PFSK-1 (cell line): ENCODE measurements around the gene KIF3A.

Experiments used
- FOXP2 ChIP-seq: optimal IDR thresholded peaks from 2 replicates; pipeline ENCODE3; 2011; ENCODE audit warnings: borderline replicate concordance, control low read depth, inconsistent platforms; ENCODE audit not compliant: insufficient read depth; ENCODE audit errors: extremely low read length, extremely low read depth
- POLR2AphosphoS5 ChIP-seq: IDR thresholded peaks from 2 replicates; pipeline ENCODE4 v1.6.1; 2012; ENCODE audit warnings: low read depth, mild to moderate bottlenecking, control low read depth, low read length, moderate library complexity
- SIN3A ChIP-seq: IDR thresholded peaks from 2 replicates; pipeline ENCODE4 v1.6.1; 2012; ENCODE audit warnings: mild to moderate bottlenecking, low read length, moderate library complexity, borderline replicate concordance; ENCODE audit not compliant: insufficient read depth
- TAF1 ChIP-seq: IDR thresholded peaks from 2 replicates; pipeline ENCODE4 v1.6.1; 2012; ENCODE audit warnings: low read length, control low read depth, borderline replicate concordance; ENCODE audit not compliant: insufficient read depth
- TF ChIP-seq, protein P1 (sequence below), 2 experiments: IDR thresholded peaks; 2 replicates each; pipeline versions ENCODE4 v1.6.1 to v1.8.0; 2011 to 2012; ENCODE audit warnings: low read depth in 2 of 2, low read length in 2 of 2, control low read depth in 1 of 2, inconsistent platforms in 1 of 2, mild to moderate bottlenecking in 1 of 2, moderate library complexity in 1 of 2; ENCODE audit not compliant: insufficient read depth in 1 of 2

The KIF3A gene

DNA sequence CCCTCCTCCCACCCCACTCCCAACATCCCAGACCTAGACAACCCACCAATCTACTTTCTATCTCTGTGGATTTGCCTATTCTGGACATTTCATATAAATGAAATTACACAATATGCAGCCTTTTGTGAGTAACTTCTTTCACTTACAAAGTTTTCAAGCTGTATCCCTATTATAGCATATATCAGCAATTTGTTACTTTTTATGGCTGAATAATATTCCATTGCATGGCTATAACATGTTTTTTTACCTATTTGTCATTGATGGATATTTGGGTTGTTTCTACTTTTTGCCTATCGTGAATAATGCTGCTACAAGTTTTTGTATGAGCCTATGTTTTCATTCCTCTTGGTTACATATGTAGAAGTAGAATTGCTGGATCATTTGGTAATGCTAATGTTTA, 1.9 kb upstream of the KIF3A start:
- TF ChIP-seq, protein P1, sequence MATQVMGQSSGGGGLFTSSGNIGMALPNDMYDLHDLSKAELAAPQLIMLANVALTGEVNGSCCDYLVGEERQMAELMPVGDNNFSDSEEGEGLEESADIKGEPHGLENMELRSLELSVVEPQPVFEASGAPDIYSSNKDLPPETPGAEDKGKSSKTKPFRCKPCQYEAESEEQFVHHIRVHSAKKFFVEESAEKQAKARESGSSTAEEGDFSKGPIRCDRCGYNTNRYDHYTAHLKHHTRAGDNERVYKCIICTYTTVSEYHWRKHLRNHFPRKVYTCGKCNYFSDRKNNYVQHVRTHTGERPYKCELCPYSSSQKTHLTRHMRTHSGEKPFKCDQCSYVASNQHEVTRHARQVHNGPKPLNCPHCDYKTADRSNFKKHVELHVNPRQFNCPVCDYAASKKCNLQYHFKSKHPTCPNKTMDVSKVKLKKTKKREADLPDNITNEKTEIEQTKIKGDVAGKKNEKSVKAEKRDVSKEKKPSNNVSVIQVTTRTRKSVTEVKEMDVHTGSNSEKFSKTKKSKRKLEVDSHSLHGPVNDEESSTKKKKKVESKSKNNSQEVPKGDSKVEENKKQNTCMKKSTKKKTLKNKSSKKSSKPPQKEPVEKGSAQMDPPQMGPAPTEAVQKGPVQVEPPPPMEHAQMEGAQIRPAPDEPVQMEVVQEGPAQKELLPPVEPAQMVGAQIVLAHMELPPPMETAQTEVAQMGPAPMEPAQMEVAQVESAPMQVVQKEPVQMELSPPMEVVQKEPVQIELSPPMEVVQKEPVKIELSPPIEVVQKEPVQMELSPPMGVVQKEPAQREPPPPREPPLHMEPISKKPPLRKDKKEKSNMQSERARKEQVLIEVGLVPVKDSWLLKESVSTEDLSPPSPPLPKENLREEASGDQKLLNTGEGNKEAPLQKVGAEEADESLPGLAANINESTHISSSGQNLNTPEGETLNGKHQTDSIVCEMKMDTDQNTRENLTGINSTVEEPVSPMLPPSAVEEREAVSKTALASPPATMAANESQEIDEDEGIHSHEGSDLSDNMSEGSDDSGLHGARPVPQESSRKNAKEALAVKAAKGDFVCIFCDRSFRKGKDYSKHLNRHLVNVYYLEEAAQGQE (IDR thresholded peaks at IDR 0.05; ENCODE audit: insufficient read depth in 1 of 2, low read depth in 2 of 2, low read length in 2 of 2), result no peak
- TF ChIP-seq TAF1 (no peak), POLR2AphosphoS5 (no peak), FOXP2 (no peak), SIN3A (no peak)

DNA sequence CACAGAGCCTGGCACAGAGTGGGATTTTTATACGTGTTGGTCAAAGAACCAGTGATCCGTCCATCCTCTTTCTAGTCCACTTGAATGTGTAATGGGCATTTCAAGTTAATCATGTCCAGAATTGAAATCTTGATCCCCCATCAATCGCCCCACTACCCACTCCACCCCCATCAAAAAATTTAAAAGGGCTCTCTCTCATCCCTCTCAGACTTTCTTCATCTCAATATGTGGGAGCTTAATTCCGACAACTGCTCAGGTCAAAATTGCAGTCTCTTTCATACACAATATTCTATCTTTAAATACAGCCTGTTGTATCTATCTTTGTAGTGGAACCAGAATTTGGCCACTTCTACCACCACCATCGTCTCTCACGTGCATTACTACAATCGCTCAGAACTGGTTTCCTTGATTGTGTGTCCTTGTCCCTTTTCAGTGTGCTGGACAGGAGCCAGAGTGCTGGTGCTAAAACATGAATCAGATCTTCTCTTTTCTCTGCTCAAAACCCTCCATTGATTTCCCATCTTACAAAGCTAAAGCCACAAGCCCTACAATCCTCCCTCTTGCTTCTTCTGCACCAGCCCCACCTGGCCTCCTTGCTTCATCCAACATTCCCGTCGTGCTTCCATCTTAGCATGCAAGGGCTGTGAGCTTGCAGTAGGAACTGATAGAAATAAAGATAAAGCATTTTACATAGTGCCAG, 786 bp upstream of the KIF3A start:
- no peak for TF ChIP-seq SIN3A
- TF ChIP-seq POLR2AphosphoS5, result no peak
- no peak for TF ChIP-seq TAF1
- TF ChIP-seq, protein P1 (IDR thresholded peaks at IDR 0.05; ENCODE audit: insufficient read depth in 1 of 2, low read depth in 2 of 2, low read length in 2 of 2), result no peak
- no peak for TF ChIP-seq FOXP2

DNA sequence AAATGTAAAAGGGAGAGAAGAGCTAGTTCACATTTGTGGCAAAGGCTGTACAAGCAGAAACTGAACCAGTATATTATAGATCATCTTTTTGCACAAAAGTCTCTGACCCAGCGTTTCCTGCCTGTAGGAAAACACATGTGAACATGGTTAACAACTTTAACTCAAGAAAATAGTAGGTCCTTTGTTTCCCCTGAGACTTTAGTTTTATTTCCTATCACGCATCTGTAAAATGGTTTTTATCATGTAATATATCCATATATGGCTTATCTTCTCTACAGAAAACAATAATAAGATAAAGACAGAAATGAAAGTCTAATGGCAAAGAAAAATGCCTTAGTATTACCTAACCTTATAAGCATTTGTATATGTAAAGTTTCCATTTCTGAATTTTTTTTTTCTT, 2.7 kb downstream of the KIF3A start:
- TF ChIP-seq FOXP2, result no peak
- no peak for TF ChIP-seq POLR2AphosphoS5
- TF ChIP-seq, protein P1 (IDR thresholded peaks at IDR 0.05; ENCODE audit: insufficient read depth in 1 of 2, low read depth in 2 of 2, low read length in 2 of 2), result no peak
- no peak for TF ChIP-seq SIN3A
- TF ChIP-seq TAF1, result no peak

GRCh38 chr5:132733499-132734148, 3.7 kb downstream of the KIF3A start:
- TF ChIP-seq, protein P1 (IDR thresholded peaks at IDR 0.05; ENCODE audit: insufficient read depth in 1 of 2, low read depth in 2 of 2, low read length in 2 of 2), result no peak
- TF ChIP-seq SIN3A (no peak), FOXP2 (no peak), TAF1 (no peak), POLR2AphosphoS5 (no peak)
